Skeletal muscle tissue (tissue), 4 donors: ENCODE measurements around the gene TMEM218. TPM values are rescaled to one million over a fixed set of nuclear protein-coding genes. Genes with fewer than 3 reads are reported as not detected.
A peak's percentile ranks its signal among the peaks of the same experiment; 100 is the strongest.

Source experiments
- H3K27ac ChIP-seq: one replicate; pipeline ENCODE4 v1.7.0; 2013; ENCODE audit warnings: mild to moderate bottlenecking, low read depth, low read length, inconsistent platforms
- H3K27me3 ChIP-seq, 3 donors: one replicate each; pipeline ENCODE4 v1.7.0; 2013; ENCODE audit warnings: low read length in 3 of 3; ENCODE audit not compliant: control insufficient read depth in 3 of 3, insufficient read depth in 3 of 3
- H3K36me3 ChIP-seq, 3 donors: one replicate each; pipeline ENCODE4 v1.7.0; 2013; ENCODE audit warnings: low read length in 3 of 3; ENCODE audit not compliant: control insufficient read depth in 3 of 3, insufficient read depth in 3 of 3
- H3K4me1 ChIP-seq, 3 donors: one replicate each; pipeline ENCODE4 v1.7.0; 2013; ENCODE audit warnings: low read length in 3 of 3, mild to moderate bottlenecking in 3 of 3; ENCODE audit not compliant: control insufficient read depth in 3 of 3, insufficient read depth in 3 of 3
- H3K4me3 ChIP-seq, 3 donors: one replicate each; pipeline ENCODE4 v1.7.0; 2013; ENCODE audit warnings: low read length in 3 of 3
- H3K9ac ChIP-seq, 3 donors: one replicate each; pipeline ENCODE4 v1.7.0; 2013; ENCODE audit warnings: low read length in 3 of 3, mild to moderate bottlenecking in 3 of 3, moderate library complexity in 2 of 3, low read depth in 1 of 3
- H3K9me3 ChIP-seq, 3 donors: one replicate each; pipeline ENCODE4 v1.7.0; 2013; ENCODE audit warnings: low read length in 3 of 3; ENCODE audit not compliant: control insufficient read depth in 3 of 3
- total RNA-seq: library from RNA; depleted of rRNA; stranded (reverse); fragments of >200 nt; gene quantifications from one replicate; pipeline ENCODE4 v1.2.3, GENCODE V29; 2014
- donor health status: Osteomylitis.

TMEM218 gene
- total RNA-seq, 1 donor from 2014 or later: 37.1 TPM

GRCh38 chr11:125132071-125132470, 20.6 kb upstream of the TMEM218 start:
- Histone ChIP-seq H3K9ac (no peak overlapping the region), H3K4me1 (no peaks in the 10 kb centered on the region), H3K27me3 (peaks cover 8 to 18% (median 15%) of the 10 kb centered on the region in 3 donors), H3K36me3 (no peaks in the 10 kb centered on the region), H3K4me3 (no peak overlapping the region), H3K9me3 (no peaks in the 10 kb centered on the region), H3K27ac (no peak overlapping the region)

- peaks cover 10 to 23% (median 18%) of the 10 kb centered on the region in 3 donors for H3K27me3 ChIP-seq
- no peak overlapping the region for H3K27ac ChIP-seq
- no peaks in the 10 kb centered on the region for H3K36me3 ChIP-seq
- no peak overlapping the region for H3K4me3 ChIP-seq
- H3K9me3 ChIP-seq: no peaks in the 10 kb centered on the region
- H3K9ac ChIP-seq: no peak overlapping the region
- no peaks in the 10 kb centered on the region for H3K4me1 ChIP-seq
These were observed 18.0 kb upstream of the TMEM218 start for GRCh38 chr11:125129316-125129993.

GRCh38 chr11:125128450-125128849, 17.0 kb upstream of the TMEM218 start:
- no peak overlapping the region for H3K9ac ChIP-seq

GRCh38 chr11:125124618-125124992, 13.2 kb upstream of the TMEM218 start:
- H3K27me3 ChIP-seq: peaks cover 5 to 26% (median 6%) of the 10 kb centered on the region in 3 donors
- H3K9ac ChIP-seq: no peak overlapping the region
- no peaks in the 10 kb centered on the region for H3K9me3 ChIP-seq
- H3K27ac ChIP-seq: no peak overlapping the region
- peaks cover 6% of the 10 kb centered on the region in 3 donors for H3K4me1 ChIP-seq
- peak overlapping the region in 2 of 3 donors; percentile 30 to 69 for H3K4me3 ChIP-seq
- H3K36me3 ChIP-seq: no peaks in the 10 kb centered on the region

More at GRCh38 chr11:125128450-125128849, 17.0 kb upstream of the TMEM218 start:
- Histone ChIP-seq H3K4me3 (no peak overlapping the region), H3K27ac (no peak overlapping the region), H3K4me1 (peaks cover 4 to 5% (median 5%) of the 10 kb centered on the region in 3 donors), H3K36me3 (no peaks in the 10 kb centered on the region), H3K27me3 (peaks cover 10 to 23% (median 16%) of the 10 kb centered on the region in 3 donors), H3K9me3 (no peaks in the 10 kb centered on the region)

- Histone ChIP-seq H3K36me3 (no peaks in the 10 kb centered on the region), H3K4me1 (peaks cover 6% of the 10 kb centered on the region in 3 donors), H3K9me3 (no peaks in the 10 kb centered on the region), H3K27me3 (peaks cover under 1 to 23% (median 6%) of the 10 kb centered on the region in 3 donors), H3K9ac (peak overlapping the region in 2 of 3 donors; percentile 4 to 28), H3K4me3 (peak overlapping the region; percentile 46 to 69 (median 69)), H3K27ac (no peak overlapping the region)
These were observed 12.7 kb upstream of the TMEM218 start for GRCh38 chr11:125123947-125124617.

GRCh38 chr11:125123194-125123946, 11.9 kb upstream of the TMEM218 start:
- no peak overlapping the region for H3K27ac ChIP-seq

GRCh38 chr11:125117429-125117828, 6.0 kb upstream of the TMEM218 start:
- H3K36me3 ChIP-seq: no peaks in the 10 kb centered on the region
- no peaks in the 10 kb centered on the region for H3K9me3 ChIP-seq

More at GRCh38 chr11:125123194-125123946, 11.9 kb upstream of the TMEM218 start:
- Histone ChIP-seq H3K27me3 (peaks cover 0 to 18% (median 6%) of the 10 kb centered on the region in 3 donors), H3K9me3 (no peaks in the 10 kb centered on the region), H3K36me3 (no peaks in the 10 kb centered on the region), H3K4me3 (peak overlapping the region; percentile 46 to 69 (median 69)), H3K4me1 (peaks cover 6% of the 10 kb centered on the region in 3 donors), H3K9ac (peak overlapping the region in 1 of 3 donors; percentile 4)

GRCh38 chr11:125114518-125114917, 3.1 kb upstream of the TMEM218 start:
- Histone ChIP-seq H3K36me3 (no peaks in the 10 kb centered on the region), H3K9ac (no peak overlapping the region), H3K27ac (no peak overlapping the region), H3K4me3 (no peak overlapping the region), H3K4me1 (peaks cover 8 to 12% (median 11%) of the 10 kb centered on the region in 3 donors), H3K9me3 (no peaks in the 10 kb centered on the region), H3K27me3 (no peaks in the 10 kb centered on the region)

More at GRCh38 chr11:125117429-125117828, 6.0 kb upstream of the TMEM218 start:
- peaks cover 0 to under 1% (median 0%) of the 10 kb centered on the region in 3 donors for H3K4me1 ChIP-seq
- no peak overlapping the region for H3K27ac ChIP-seq
- H3K27me3 ChIP-seq: peaks cover 0 to 3% (median 0%) of the 10 kb centered on the region in 3 donors
- no peak overlapping the region for H3K4me3 ChIP-seq
- H3K9ac ChIP-seq: no peak overlapping the region

- H3K27me3 ChIP-seq: no peaks in the 10 kb centered on the region
- no peaks in the 10 kb centered on the region for H3K9me3 ChIP-seq
- H3K36me3 ChIP-seq: no peaks in the 10 kb centered on the region
- peak overlapping the region in 1 of 3 donors; percentile 58 for H3K9ac ChIP-seq
- H3K4me1 ChIP-seq: peaks cover 8 to 12% (median 11%) of the 10 kb centered on the region in 3 donors
- H3K4me3 ChIP-seq: peak overlapping the region; percentile 72 to 81 (median 73)
- peak overlapping the region; percentile 81 for H3K27ac ChIP-seq
These were observed 780 bp upstream of the TMEM218 start for GRCh38 chr11:125112208-125112604.
